Measurements from ENCODE around the gene MCL1. TPM values are rescaled to one million over a fixed set of nuclear protein-coding genes. Genes with fewer than 3 reads are reported as not detected.
A peak's percentile ranks its signal among the peaks of the same experiment; 100 is the strongest.

MCL1 gene
- total and polyA plus RNA-seq, 2 of the 13 experiments (the other 11 are each of a cell fraction or from before 2014, with no cell fraction given), result 69.5 to 125 TPM

GRCh38 chr1:150532860-150533259, 46.5 kb downstream of the MCL1 start (continued):
- TF ChIP-seq ZIK1 (CRISPR knock-in tag; IDR thresholded peaks at IDR 0.05; ENCODE audit: borderline replicate concordance, low read depth), result no peak
- TF ChIP-seq ARID4A (CRISPR knock-in tag; IDR thresholded peaks at IDR 0.05; ENCODE audit: borderline replicate concordance), result peak; percentile 11; the same call in 1 of the 2 replicates
- TF ChIP-seq MXI1 (IDR thresholded peaks at IDR 0.05; ENCODE audit: borderline replicate concordance, low read depth, low read length), result no peak
- TF ChIP-seq, protein P1, sequence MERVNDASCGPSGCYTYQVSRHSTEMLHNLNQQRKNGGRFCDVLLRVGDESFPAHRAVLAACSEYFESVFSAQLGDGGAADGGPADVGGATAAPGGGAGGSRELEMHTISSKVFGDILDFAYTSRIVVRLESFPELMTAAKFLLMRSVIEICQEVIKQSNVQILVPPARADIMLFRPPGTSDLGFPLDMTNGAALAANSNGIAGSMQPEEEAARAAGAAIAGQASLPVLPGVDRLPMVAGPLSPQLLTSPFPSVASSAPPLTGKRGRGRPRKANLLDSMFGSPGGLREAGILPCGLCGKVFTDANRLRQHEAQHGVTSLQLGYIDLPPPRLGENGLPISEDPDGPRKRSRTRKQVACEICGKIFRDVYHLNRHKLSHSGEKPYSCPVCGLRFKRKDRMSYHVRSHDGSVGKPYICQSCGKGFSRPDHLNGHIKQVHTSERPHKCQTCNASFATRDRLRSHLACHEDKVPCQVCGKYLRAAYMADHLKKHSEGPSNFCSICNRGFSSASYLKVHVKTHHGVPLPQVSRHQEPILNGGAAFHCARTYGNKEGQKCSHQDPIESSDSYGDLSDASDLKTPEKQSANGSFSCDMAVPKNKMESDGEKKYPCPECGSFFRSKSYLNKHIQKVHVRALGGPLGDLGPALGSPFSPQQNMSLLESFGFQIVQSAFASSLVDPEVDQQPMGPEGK (CRISPR knock-in tag; IDR thresholded peaks at IDR 0.05), result no peak
- TF ChIP-seq ZBTB1 (CRISPR knock-in tag; IDR thresholded peaks at IDR 0.05; ENCODE audit: borderline replicate concordance), result no peak
- TF ChIP-seq ZNF704 (CRISPR knock-in tag; IDR thresholded peaks at IDR 0.05; ENCODE audit: borderline replicate concordance), result no peak
- no peak for TF ChIP-seq TOPORS (CRISPR knock-in tag; IDR thresholded peaks at IDR 0.05)
- no peak for TF ChIP-seq HNRNPH1 (optimal IDR thresholded peaks at IDR 0.05; ENCODE audit: low read depth, low read length)
- no peak for TF ChIP-seq ZFX (CRISPR knock-in tag; IDR thresholded peaks at IDR 0.05; ENCODE audit: low read depth)
- no peak for TF ChIP-seq FOXA3 (CRISPR knock-in tag; IDR thresholded peaks at IDR 0.05)
- TF ChIP-seq KLF16 (CRISPR knock-in tag; IDR thresholded peaks at IDR 0.05), result no peak
- 0 out of 2 replicates have a peak, but pooled peaks have one; percentile 34 for TF ChIP-seq ZNF878 (CRISPR knock-in tag; IDR thresholded peaks at IDR 0.05)
- TF ChIP-seq MTA3 (CRISPR knock-in tag; IDR thresholded peaks at IDR 0.05), result no peak
- TF ChIP-seq FOXK2 (IDR thresholded peaks at IDR 0.05), result no peak
- no peak for TF ChIP-seq NR1H2 (CRISPR knock-in tag; IDR thresholded peaks at IDR 0.05; ENCODE audit: borderline replicate concordance, low read depth)
- TF ChIP-seq LCORL (IDR thresholded peaks at IDR 0.05), result no peak
- no peak for TF ChIP-seq LCORL (CRISPR knock-in tag; IDR thresholded peaks at IDR 0.05)
- TF ChIP-seq KAT2B (IDR thresholded peaks at IDR 0.05; ENCODE audit: borderline replicate concordance, low read depth, low read length), result no peak
- no peak for TF ChIP-seq POLR2AphosphoS5 (IDR thresholded peaks at IDR 0.05; ENCODE audit: low read depth, low read length)
- no peak for TF ChIP-seq KLF9 (CRISPR knock-in tag; IDR thresholded peaks at IDR 0.05; ENCODE audit: low read depth)
- no peak for TF ChIP-seq PAWR (CRISPR knock-in tag; IDR thresholded peaks at IDR 0.05; ENCODE audit: borderline replicate concordance)
- no peak for TF ChIP-seq SP4 (CRISPR knock-in tag; IDR thresholded peaks at IDR 0.05)
- no peak for TF ChIP-seq XBP1 (CRISPR knock-in tag; IDR thresholded peaks at IDR 0.05)
- no peak for TF ChIP-seq ZNF589 (CRISPR knock-in tag; conservative IDR thresholded peaks at IDR 0.05)
- 0 out of 2 replicates have a peak, but pooled peaks have one; percentile 0 for TF ChIP-seq KLF6 (CRISPR knock-in tag; IDR thresholded peaks at IDR 0.05)
- 0 out of 2 replicates have a peak, but pooled peaks have one; percentile 3 for TF ChIP-seq YEATS2 (CRISPR knock-in tag; IDR thresholded peaks at IDR 0.05; ENCODE audit: borderline replicate concordance)
- TF ChIP-seq ZNF572 (CRISPR knock-in tag; IDR thresholded peaks at IDR 0.05), result peak; percentile 26; the same call in 1 of the 2 replicates
